ENCODE results near the gene SHISAL2A. TPM values are rescaled to one million over a fixed set of nuclear protein-coding genes. Genes with fewer than 3 reads are reported as not detected.

Gene SHISAL2A
- total and polyA plus RNA-seq, 2 of the 4 experiments (the other 2 are of a cell fraction): not detected

DNA sequence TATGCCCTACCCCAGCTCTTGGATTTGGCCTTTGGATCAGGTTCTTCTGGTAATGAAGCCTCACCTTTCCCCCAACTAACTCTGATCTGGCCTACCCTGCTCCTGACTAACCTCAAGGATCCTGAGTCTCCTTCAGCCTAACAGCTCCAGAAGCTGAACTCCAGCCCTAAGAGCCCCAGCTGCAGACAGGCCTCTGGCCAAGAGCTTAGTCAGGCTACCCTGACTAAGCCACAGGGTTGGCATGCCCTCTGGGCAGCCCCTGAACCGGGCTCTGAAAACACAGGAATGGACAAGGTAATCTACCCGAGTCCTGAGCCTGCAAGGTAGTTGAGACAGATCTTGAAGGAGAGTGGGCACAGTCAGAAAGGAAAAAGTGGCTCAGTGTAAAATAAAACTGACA lies 35.7 kb downstream of the SHISAL2A start:
- Histone ChIP-seq H3K9me3 (ENCODE audit: control insufficient read depth, insufficient read depth, low read length) (no peaks in the 10 kb centered on the region), H3K4me2 (ENCODE audit: low read depth, low read length) (no peak overlapping the region), H2BK20ac (ENCODE audit: low read depth, low read length) (no peak overlapping the region; the same call in 1 of the 2 replicates), H3K56ac (ENCODE audit: extremely low read depth, insufficient read depth, low read length) (no peak overlapping the region), H3K23ac (ENCODE audit: low read depth, low read length) (no peak overlapping the region), H3K4me3 (ENCODE audit: insufficient read depth, low read depth, low read length) (no peak overlapping the region), H4K20me1 (ENCODE audit: insufficient read depth, low read length) (no peaks in the 10 kb centered on the region), H3K27me3 (ENCODE audit: control insufficient read depth, insufficient read depth, low read length) (no peaks in the 10 kb centered on the region), H4K91ac (ENCODE audit: insufficient read depth, low read depth, low read length) (no peak overlapping the region; the same call in 1 of the 2 replicates), H4K8ac (ENCODE audit: low read depth in 2 of 2, low read length in 2 of 2) (no peak overlapping the region), H3K4me1 (ENCODE audit: control insufficient read depth, insufficient read depth, low read length) (peaks cover 10% of the 10 kb centered on the region), H4K5ac (ENCODE audit: low read depth, low read length) (no peak overlapping the region), H3K36me3 (ENCODE audit: control insufficient read depth, insufficient read depth, low read length) (no peaks in the 10 kb centered on the region), H3K4ac (ENCODE audit: low read depth, low read length) (no peak overlapping the region), H3K18ac (ENCODE audit: low read depth, low read length) (no peak overlapping the region), H3K9ac (ENCODE audit: low read depth, low read length) (no peak overlapping the region), H2AFZ (replicated peaks; ENCODE audit: low read length, poor library complexity) (peak overlapping the region; percentile 26), H3K27ac (ENCODE audit: insufficient read depth, low read length) (no peak overlapping the region), H2BK120ac (ENCODE audit: low read depth, low read length) (no peak overlapping the region), H3K79me1 (ENCODE audit: low read depth in 1 of 2, low read length in 2 of 2) (no peaks in the 10 kb centered on the region), H3K14ac (replicated peaks; ENCODE audit: low read depth, low read length) (no peak overlapping the region), H2BK5ac (ENCODE audit: low read depth, low read length, poor library complexity, severe bottlenecking) (no peak overlapping the region), H2BK15ac (ENCODE audit: low read depth, low read length) (no peak overlapping the region), H2AK9ac (replicated peaks; ENCODE audit: low read depth, low read length, poor library complexity) (no peak overlapping the region), H2AK5ac (ENCODE audit: low read depth, low read length) (0 out of 2 replicates have a peak overlapping the region, but pooled peaks have one; percentile 10), H3K9me1 (ENCODE audit: insufficient read depth, low read length) (peaks cover 4% of the 10 kb centered on the region; the same call in 1 of the 2 replicates)
- DNase-seq (peak; percentile 34), ATAC-seq (ENCODE audit: low read depth) (peak; percentile 53)
- WGBS, 2 experiments (ENCODE audit: extremely low coverage in 2 of 2, insufficient read length in 1 of 2): 100% methylated on average over 1 of the region's 2 CpGs; no CpG with 5 or more reads in 1 of the 2 experiments
- dilution Hi-C loops (cut with HindIII; ENCODE audit: low sequenced_read_pairs, unreplicated experiment) (no loop called here), in situ Hi-C loops (cut with MboI; ENCODE audit: low sequenced_read_pairs) (no loop called here), intact Hi-C loops (cut with micrococcal nuclease) (loop anchor here (5.0 kb wide), 1 partner anchor 136 kb away; no protein-coding TSS in a partner anchor)
- ChIA-PET POLR2A (ENCODE audit: unreplicated experiment) (no interaction called here), CTCF (interaction anchor here (0.8 kb wide), 1 partner anchor 17 kb away, joined by 3 read pairs; no protein-coding TSS in a partner anchor)
- TF ChIP-seq SMC3 (IDR thresholded peaks at IDR 0.05; ENCODE audit: low read depth, low read length): no peak
- no peak for TF ChIP-seq RAD21 (IDR thresholded peaks at IDR 0.05; ENCODE audit: low read length)
- TF ChIP-seq MAFK (IDR thresholded peaks at IDR 0.05; ENCODE audit: low read depth, low read length): no peak
- TF ChIP-seq RCOR1 (IDR thresholded peaks at IDR 0.05; ENCODE audit: insufficient replicate concordance, low read length): no peak
- TF ChIP-seq, protein P1, sequence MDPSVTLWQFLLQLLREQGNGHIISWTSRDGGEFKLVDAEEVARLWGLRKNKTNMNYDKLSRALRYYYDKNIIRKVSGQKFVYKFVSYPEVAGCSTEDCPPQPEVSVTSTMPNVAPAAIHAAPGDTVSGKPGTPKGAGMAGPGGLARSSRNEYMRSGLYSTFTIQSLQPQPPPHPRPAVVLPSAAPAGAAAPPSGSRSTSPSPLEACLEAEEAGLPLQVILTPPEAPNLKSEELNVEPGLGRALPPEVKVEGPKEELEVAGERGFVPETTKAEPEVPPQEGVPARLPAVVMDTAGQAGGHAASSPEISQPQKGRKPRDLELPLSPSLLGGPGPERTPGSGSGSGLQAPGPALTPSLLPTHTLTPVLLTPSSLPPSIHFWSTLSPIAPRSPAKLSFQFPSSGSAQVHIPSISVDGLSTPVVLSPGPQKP (IDR thresholded peaks at IDR 0.05; ENCODE audit: borderline replicate concordance, low read depth, low read length): no peak
- no peak for TF ChIP-seq MAZ (IDR thresholded peaks at IDR 0.05; ENCODE audit: borderline replicate concordance, low read depth, low read length)
- TF ChIP-seq MXI1 (IDR thresholded peaks at IDR 0.05; ENCODE audit: borderline replicate concordance, low read depth, low read length): no peak
- no peak for TF ChIP-seq BHLHE40 (IDR thresholded peaks at IDR 0.05; ENCODE audit: low read depth, low read length)
- TF ChIP-seq NFE2L2 (IDR thresholded peaks at IDR 0.05; ENCODE audit: low read depth, low read length): no peak
- TF ChIP-seq, protein P2, sequence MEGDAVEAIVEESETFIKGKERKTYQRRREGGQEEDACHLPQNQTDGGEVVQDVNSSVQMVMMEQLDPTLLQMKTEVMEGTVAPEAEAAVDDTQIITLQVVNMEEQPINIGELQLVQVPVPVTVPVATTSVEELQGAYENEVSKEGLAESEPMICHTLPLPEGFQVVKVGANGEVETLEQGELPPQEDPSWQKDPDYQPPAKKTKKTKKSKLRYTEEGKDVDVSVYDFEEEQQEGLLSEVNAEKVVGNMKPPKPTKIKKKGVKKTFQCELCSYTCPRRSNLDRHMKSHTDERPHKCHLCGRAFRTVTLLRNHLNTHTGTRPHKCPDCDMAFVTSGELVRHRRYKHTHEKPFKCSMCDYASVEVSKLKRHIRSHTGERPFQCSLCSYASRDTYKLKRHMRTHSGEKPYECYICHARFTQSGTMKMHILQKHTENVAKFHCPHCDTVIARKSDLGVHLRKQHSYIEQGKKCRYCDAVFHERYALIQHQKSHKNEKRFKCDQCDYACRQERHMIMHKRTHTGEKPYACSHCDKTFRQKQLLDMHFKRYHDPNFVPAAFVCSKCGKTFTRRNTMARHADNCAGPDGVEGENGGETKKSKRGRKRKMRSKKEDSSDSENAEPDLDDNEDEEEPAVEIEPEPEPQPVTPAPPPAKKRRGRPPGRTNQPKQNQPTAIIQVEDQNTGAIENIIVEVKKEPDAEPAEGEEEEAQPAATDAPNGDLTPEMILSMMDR (conservative IDR thresholded peaks at IDR 0.05; ENCODE audit: low read depth, low read length): no peak
- no peak for TF ChIP-seq CHD1 (IDR thresholded peaks at IDR 0.05; ENCODE audit: low read depth, low read length)
- no peak for TF ChIP-seq FOS (IDR thresholded peaks at IDR 0.05; ENCODE audit: low read depth, low read length)
- TF ChIP-seq RFX5 (IDR thresholded peaks at IDR 0.05; ENCODE audit: low read depth, low read length): no peak
- no peak for TF ChIP-seq CEBPB (IDR thresholded peaks at IDR 0.05; ENCODE audit: low read depth, low read length)
- TF ChIP-seq, protein P3, sequence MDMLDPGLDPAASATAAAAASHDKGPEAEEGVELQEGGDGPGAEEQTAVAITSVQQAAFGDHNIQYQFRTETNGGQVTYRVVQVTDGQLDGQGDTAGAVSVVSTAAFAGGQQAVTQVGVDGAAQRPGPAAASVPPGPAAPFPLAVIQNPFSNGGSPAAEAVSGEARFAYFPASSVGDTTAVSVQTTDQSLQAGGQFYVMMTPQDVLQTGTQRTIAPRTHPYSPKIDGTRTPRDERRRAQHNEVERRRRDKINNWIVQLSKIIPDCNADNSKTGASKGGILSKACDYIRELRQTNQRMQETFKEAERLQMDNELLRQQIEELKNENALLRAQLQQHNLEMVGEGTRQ (IDR thresholded peaks at IDR 0.05; ENCODE audit: low read depth, low read length): no peak
- TF ChIP-seq POLR2A (IDR thresholded peaks at IDR 0.05; ENCODE audit: low read depth, low read length): no peak
- no TSS peak for BruUV-seq (replicated peaks)
